GM18498 (cell line): Measurements from ENCODE around the gene DENND1B.
"Not testable (repeated sequence)": the region's sequence is repeated elsewhere in the genome, so short reads cannot be mapped to it uniquely, and the experiment has no call there.

Experiments
- ATAC-seq: cut with Tn5 transposase; IDR thresholded peaks from one replicate; pipeline ENCODE4 v1.9.1; 2021; ENCODE audit warnings: mild to moderate bottlenecking, moderate library complexity; ENCODE audit not compliant: unreplicated experiment

The DENND1B gene

DNA sequence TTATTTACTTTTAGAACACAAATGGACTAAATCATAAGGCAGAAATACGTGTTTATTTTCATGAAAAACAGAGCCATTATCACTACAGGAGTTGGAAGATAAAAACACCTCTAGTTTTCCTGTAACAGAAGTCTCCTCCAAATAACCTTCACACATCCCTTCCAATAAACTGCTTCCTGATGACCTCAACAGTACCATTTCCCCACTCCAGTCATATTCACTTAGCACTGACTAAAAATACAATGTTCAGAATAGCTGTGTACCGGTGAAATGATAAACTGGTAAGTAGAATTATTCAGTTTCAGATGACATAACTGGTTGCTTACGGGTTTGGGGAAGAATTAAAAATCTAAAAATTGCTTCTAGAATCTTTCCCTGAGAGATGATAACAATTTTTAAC lies 137.9 kb downstream of the DENND1B start:
- ATAC-seq = no peak

DNA sequence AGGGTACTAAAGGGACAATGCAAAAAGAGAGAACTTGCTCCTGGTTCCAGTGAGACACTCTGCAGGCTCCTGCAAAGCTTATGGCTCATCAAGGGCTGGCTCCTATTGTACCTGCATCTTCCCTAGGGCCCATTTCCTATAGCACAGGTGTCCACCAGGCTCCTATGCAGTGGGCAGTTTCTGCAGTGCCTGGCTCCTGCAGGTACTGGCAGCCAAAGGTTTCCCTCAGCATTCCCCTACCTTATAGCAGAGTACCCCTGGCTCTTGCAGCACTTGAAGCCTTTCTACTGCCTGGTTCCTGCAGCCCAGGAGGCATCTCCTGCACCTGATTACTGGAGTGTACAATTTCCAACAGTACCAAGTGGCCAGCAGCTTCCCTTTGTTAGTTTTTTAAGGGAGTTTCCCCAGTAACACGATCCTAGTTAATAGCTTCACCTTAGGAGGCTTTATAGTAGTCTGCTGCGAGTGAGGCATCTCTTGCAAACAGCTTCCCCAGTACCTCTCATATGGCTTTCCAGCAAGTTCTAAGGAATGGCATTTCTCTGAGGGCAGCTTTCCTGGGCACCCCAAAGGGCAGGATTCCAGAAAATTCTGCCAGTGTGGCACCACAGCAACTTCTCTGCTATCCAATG lies 141.7 kb downstream of the DENND1B start:
- no peak for ATAC-seq

DNA sequence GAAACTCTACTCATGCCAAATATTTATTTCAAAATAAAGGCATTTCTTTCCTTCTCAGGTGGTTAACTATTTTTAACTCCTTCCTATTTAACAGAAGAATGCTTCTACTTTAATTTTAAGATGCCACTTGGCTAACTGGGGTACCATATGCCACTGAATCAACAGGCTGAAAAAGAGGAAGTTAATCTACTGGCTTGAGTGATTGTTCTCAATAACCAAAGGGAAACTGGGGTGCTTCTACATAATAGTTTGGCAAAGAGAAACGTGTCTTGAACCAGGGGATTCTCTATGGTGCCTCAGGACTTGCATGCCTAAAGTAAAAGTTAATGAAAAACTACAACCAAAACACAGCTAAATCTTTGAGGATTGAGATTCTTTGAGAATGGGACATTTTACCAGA lies 142.6 kb downstream of the DENND1B start:
- no peak for ATAC-seq

DNA sequence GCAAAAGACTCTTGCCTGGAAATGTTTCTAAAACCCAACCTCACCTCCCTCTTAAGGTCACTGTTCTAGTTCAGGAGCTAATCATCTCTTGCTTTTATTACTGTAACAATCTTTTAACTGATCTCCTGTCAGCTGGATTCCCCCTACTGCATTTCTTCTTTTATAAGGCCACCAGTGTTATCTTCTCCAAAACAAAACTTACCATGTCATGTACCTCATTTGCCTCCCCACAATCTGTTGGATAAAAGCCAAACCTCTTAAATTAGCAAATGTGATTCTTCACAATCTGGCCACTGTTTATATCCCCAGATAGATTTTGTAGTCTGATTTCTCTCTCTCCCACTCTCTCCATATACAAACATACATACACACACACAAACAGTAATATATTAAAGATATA lies 143.3 kb downstream of the DENND1B start:
- no peak for ATAC-seq

DNA sequence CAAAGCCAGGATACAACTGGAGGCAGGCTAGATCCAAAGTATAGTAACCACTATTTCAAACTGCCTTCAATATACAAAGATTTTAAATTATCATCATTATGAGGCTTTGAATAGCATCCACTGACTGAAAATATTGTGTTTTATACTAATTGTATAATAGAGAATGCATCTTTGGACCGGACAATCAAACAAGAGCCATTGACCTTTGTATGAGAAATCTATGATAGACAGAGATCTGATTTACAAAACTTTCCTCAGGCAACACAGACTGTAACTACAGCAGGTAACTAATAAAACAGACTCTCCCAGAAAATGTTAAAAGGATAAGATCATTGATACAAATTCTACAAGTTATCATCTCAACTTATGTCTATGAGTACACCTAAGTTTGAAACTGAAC lies 152.9 kb downstream of the DENND1B start:
- no peak for ATAC-seq

DNA sequence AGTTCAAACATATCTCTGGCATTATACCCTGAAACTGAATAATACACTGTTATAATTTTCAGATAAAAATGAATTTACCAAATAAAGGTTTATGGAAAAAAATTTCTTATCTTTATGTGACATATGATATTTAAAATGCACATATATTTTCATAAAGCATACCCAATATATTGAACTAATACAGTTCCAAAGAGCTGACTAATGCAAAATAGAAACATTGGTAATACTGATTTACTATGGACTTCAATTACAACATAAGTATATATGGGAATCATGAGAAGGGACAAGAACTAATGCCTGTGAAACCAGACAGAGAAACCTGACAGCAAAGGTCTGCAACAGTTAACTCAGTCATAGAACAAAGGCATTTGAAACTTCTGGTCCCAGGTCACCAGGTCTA lies 153.5 kb downstream of the DENND1B start:
- no peak for ATAC-seq

DNA sequence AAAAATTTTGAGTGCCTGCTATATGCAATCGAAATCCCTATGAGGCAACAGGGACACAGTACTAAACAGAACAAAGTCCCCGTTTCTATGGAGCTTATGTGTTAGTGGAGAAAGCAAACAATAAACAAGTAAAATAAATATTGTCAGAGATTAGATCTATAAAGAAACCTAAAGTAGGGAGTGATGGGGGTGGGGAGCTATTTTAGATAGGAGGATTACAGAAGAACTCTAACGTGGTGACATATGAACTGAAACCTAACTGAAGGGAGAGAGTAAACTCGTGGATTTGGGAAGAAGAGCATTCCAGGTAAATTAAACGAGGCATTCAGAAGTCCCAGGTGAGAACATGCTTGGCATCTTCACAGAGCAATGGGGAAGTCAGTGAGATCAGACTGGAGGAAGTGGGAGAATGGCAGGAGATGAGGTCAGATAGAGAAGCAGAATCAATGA lies 154.5 kb downstream of the DENND1B start:
- no peak for ATAC-seq

DNA sequence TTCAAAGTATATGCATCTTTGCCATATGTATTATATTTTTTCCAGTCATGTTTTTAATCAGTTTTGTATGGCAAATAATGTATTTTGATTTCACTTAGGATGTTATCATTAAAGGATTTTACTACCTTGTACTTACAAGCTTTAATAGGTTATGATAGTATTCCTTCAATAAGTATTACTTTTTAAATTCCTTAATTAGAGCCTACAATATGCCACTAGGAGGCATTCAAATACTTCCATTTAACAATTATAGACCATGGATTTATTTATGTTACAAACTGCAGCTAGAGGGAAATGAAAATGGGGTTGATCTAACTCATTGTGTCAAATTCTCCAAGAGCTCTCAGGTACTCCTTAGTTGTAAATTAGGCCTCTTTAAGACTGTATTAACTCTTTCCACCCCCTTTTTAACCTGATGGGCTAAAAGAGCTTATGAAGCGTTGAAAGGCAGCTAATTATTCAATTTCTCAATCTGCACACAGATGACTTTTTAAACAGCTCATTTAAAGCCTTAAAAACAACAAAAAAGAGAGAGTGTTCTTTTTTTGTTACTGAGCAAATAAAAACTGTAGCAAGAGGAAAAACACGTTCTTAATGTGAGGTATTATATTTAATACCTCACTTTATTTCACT lies 156.2 kb downstream of the DENND1B start:
- no peak for ATAC-seq

DNA sequence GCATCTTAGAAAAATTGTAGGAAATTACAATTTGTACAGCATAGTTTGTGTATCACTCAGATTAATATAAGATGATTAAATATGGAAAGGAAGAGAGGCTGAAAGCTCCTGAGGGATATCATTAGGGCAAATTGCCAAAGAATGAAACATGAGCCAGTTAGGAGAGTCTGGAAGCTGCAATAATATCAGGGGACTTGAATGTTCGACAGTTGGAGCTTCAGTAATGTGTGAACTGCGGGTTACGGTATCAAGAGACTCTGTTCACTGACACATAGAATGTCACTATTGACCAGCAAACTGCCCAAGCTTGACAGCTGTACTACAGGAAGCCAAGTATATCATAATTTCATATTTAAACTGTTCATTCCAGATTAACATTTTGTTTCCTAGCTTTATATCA lies 157.2 kb downstream of the DENND1B start:
- no peak for ATAC-seq

DNA sequence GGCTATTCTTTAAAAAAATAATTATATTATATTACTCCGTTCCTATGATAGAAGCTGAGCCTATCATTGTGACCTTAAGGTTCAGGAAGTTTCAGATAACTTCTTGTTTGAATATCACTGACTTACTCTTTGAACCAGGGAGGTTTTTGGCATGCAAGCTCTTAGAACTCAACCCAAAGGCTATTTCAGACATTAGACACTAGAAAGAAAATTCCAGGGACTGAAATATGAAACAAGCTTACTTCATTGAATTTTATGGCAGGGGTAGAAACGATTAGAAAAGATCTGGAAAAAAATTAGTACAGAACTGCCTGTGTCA lies 159.6 kb downstream of the DENND1B start:
- ATAC-seq = no peak

DNA sequence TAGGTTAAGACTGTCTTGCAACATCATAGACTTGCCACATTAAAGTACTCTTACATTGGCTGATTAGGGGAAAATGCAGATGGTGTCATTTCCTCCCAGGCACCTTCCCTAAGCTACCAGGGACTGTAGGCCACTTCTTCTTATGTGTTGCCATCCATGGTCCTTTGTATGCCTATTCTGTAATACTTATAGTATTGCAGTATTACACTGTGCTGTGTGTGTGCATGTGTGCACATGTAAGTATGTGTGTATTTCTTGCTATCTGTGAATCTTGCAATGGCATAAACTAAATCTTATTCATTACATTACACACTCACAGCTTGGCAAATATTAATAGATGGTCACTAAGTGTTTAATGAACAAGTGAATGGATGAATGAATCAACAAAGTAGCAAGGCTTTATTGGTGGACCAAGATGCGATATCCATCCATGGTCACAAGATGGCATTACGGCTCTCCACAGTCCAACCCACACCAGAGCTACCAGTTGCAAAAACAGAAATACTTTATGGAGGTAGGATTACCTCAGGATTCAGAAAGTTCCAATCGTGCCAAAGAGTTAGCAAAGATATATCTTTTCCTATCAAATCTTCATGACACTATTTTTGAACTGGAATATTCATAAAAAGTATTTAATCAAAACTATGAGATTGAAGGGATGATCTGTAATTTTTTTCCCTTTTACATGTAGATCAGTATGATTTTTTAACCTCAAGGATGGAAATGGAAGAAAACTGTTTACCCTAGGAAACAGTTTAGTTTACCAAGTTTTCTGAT lies 160.2 kb downstream of the DENND1B start:
- ATAC-seq = peak; percentile 86

DNA sequence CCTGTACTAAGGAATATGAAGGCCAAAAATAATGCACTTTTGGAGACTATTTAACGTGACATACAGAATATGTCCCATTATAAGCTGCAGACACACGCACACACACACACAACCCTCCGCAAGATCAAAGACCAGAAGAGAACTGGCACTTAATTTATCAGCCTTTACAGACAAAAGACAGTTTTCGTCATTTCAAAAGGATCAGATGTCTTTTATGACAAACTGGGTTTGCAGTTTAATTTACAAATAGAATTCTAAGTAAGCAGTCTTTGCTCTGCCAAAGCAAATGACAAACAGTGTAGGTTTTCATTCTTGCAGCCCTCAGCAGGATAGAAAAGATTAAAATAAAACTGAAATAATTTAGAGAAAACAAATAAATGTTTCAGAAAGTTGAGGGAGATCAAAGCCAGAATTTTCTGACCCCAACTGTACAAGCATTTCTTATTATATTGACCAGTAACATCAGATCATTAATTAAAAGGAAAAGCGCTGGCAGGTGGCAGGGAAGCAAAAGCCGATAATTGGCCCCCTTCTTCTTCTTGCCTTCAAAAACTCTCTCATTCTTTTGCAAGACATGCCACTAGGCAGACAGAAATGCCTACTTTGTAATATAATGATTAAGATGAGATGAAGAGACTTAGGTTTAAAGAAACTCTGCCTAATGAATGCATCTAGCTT lies 169.0 kb downstream of the DENND1B start:
- ATAC-seq = no peak

DNA sequence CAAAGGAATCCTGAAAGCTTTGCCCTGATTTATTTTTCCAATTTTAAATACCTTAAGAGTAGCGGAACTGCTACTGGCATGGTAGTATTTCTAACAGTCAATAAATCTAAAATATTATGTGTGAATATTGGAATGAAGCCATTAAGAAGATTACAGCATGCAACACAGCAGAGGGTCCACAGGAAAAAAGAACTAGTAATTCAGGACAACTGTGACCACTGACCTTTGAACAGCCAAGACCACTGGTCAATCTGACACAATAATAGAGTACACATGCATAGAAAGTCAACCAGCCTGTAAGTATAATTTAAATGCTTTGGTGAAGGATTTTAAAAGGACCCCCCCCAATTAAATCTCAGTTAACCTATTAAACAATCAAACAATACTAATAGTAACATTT lies 171.0 kb downstream of the DENND1B start:
- no peak for ATAC-seq

DNA sequence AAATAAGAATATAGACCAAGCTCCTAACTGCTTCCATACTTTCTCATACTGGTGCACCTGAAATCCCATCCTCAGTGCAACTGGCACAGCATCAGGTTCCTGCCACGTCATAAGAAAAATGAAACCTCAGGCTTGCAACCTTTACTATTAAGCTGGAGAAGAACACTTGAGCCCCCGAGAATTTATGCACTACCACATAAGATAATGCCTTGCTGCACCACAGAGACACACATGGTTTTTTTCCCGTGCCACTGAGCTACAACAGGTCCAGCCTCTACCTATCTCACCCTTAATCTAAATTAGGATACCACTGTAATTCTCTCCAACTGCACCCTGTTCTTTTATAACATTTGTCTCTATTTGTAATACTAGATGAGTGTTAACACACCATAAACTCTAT lies 174.5 kb downstream of the DENND1B start:
- no peak for ATAC-seq

DNA sequence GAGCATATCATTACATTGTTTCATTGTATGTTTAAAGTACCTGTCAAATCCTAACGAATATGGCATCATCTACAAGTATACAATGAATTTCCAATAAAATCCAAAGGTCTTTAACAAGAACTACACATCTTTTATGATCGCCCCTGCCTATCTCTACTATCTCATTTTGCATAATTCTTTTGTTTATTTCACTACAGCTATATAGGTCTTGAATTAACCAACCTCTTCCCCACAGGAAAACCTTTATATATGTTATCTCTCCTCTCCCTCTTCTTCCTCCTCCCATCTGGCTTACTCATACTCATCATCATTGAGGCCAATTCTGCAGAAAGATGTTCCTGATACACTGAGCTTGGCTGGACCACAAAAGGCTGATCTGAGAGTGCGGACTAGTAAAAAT lies 175.5 kb downstream of the DENND1B start:
- ATAC-seq = no peak

DNA sequence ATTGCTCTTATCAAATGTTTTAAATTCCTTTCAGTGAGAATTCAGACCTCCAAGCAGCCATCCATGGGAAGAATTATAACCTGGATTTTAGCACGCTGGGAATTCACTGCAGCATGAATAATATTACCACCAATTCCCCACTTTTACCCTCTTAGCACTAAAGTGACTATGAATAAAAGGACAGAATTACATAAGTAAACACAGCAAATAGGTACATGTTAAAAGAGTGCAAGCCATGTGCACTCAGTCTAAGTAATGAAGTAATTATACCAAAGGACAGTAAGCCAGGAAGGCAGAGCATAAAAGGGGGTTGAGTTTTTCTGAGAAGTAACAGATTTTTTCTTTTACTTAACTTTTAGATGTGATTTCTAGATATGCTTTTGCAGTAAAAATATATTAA lies 176.3 kb downstream of the DENND1B start:
- no peak for ATAC-seq

DNA sequence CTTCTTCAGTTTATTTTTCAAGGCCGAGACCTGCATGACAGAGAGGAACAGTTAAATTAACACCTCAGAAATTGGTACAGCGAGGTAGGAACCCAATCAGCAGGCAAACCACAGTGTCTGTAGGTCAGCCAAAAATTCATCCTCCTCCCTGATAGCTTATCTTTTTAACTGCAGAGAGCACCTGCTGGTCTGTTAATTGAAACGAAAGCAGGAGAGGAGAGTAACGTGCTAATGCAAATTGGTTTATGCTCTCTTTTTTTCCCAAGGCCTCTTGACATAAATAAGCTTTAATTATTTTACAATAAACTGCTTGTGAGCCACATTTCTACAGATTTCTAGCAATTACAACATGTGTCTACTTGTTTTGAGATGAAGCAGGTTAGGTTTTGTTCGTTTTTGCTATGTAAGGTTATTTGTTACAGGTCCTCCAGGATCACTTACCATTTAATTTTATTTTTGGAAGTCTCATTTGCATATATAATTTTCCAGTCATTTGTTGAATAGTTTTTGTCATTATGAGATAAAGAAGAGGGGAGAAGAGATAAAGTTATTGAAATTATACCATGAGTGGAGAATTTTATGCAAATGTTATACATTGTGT lies 179.9 kb downstream of the DENND1B start:
- no peak for ATAC-seq

DNA sequence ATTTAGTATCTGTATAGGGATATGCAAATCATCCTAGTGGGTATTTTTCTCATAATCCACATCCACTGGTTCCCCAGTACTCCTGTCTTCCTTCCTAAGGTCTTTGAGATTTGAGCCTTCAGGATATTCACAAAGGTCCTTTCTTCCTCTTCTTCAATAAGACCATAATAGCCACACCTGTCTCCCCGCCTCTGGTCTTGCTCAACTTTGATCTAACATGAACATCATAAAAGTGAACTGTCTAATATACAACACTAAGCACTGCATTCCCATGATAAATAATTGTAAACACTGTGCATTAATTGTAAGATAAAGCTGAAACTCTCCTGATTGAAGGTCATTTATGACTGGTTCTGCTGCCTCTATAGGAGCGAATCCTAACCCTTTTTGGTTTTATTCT lies 184.6 kb downstream of the DENND1B start:
- no peak for ATAC-seq

DNA sequence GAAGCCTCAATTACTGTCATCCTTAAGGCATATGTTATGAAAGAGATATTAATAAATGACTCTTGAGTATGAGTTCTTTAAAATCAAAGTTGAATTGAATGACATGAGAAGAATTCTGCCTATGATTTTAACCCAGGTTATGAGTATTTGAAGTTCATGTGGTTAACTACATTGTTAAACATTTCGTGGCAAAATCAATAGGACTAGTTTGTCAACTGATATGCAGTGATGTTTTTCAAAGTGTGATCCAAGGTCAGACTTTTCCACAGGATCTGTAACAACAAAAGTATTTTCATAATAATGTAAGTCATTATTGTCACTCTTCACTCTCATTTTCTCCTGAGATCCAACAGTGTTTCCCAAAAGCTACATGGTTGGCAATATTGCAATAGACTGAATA lies 189.5 kb downstream of the DENND1B start:
- ATAC-seq = no peak

DNA sequence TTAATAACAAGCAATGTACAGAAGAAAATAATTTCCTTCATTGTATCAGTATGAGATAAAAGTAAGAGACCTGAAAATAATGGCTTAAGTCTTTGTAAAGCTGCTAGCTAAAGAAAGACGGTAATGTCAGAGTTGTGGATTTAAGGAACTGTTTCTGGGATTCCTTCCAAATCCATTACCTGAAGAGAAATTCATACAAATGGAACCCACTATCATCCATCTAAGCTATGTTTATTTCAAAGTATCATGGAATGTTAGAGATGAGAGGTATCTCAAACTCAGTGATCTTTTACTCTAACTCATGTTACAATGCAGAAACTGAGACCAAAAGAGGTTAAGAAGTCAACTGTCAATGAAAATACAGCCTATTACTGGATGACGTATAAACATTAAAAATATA lies 197.7 kb downstream of the DENND1B start:
- ATAC-seq = no peak

DNA sequence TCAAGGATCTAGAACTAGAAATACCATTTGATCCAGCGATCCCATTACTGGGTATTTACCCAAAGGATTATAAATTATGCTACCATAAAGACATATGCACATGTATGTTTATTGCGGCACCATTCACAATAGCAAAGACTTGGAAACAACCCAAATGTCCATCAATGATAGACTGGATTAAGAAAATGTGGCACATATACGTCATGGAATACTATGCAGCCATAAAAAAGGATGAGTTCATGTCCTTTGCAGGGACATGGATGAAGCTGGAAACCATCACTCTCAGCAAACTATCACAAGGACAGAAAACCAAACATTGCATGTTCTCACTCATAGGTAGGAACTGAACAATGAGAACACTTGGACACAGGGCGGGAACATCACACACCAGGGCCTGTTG lies 199.7 kb downstream of the DENND1B start:
- not testable (repeated sequence) for ATAC-seq
